ENCODE data around the gene ATP6V0A4.

The ATP6V0A4 gene

GRCh38 chr7:138666385-138666784 is 131.6 kb downstream of the ATP6V0A4 start:
- Histone ChIP-seq H3K79me2 (ENCODE audit: insufficient read depth, low read length) (no peaks in the 10 kb centered on the region), H3K9me3 (ENCODE audit: insufficient read depth, low read length) (no peaks in the 10 kb centered on the region), H4K20me1 (ENCODE audit: low read depth, low read length) (no peaks in the 10 kb centered on the region), H3K4me2 (ENCODE audit: low read depth, low read length, poor library complexity, severe bottlenecking) (no peak overlapping the region), H3K27ac (ENCODE audit: low read depth, low read length) (no peak overlapping the region), H2AFZ (ENCODE audit: low read depth, low read length, severe bottlenecking) (no peak overlapping the region), H3K27me3 (ENCODE audit: low read length) (no peaks in the 10 kb centered on the region), H3K9ac (ENCODE audit: low read length) (no peak overlapping the region), H3K4me3 (ENCODE audit: insufficient read depth, low read length, poor library complexity, severe bottlenecking) (no peak overlapping the region), H3K9me2 (replicated peaks; ENCODE audit: insufficient read depth, low read length) (no peaks in the 10 kb centered on the region), H3F3A (ENCODE audit: insufficient read depth) (no peaks in the 10 kb centered on the region), H3K36me3 (ENCODE audit: low read length) (no peaks in the 10 kb centered on the region)
- no peak for TF ChIP-seq CTCF (IDR thresholded peaks at IDR 0.05; ENCODE audit: insufficient read depth, low read length, poor library complexity, severe bottlenecking)
- TF ChIP-seq EZH2phosphoT487 (conservative IDR thresholded peaks at IDR 0.05; ENCODE audit: low read length): no peak

GRCh38 chr7:138665669-138666140 is 132.3 kb downstream of the ATP6V0A4 start:
- Histone ChIP-seq H3K36me3 (ENCODE audit: low read length) (no peaks in the 10 kb centered on the region), H3K27ac (ENCODE audit: low read depth, low read length) (no peak overlapping the region), H3F3A (ENCODE audit: insufficient read depth) (no peaks in the 10 kb centered on the region), H2AFZ (ENCODE audit: low read depth, low read length, severe bottlenecking) (no peak overlapping the region), H3K9ac (ENCODE audit: low read length) (no peak overlapping the region), H3K4me3 (ENCODE audit: insufficient read depth, low read length, poor library complexity, severe bottlenecking) (no peak overlapping the region), H3K9me3 (ENCODE audit: insufficient read depth, low read length) (no peaks in the 10 kb centered on the region), H3K4me2 (ENCODE audit: low read depth, low read length, poor library complexity, severe bottlenecking) (no peak overlapping the region), H3K27me3 (ENCODE audit: low read length) (no peaks in the 10 kb centered on the region), H3K9me2 (replicated peaks; ENCODE audit: insufficient read depth, low read length) (no peaks in the 10 kb centered on the region), H3K79me2 (ENCODE audit: insufficient read depth, low read length) (no peaks in the 10 kb centered on the region), H4K20me1 (ENCODE audit: low read depth, low read length) (no peaks in the 10 kb centered on the region)
- TF ChIP-seq CTCF (IDR thresholded peaks at IDR 0.05; ENCODE audit: insufficient read depth, low read length, poor library complexity, severe bottlenecking) (no peak), EZH2phosphoT487 (conservative IDR thresholded peaks at IDR 0.05; ENCODE audit: low read length) (no peak)

- Histone ChIP-seq H3K79me2 (ENCODE audit: insufficient read depth, low read length) (no peaks in the 10 kb centered on the region), H4K20me1 (ENCODE audit: low read depth, low read length) (no peaks in the 10 kb centered on the region), H3K9me3 (ENCODE audit: insufficient read depth, low read length) (no peaks in the 10 kb centered on the region), H3F3A (ENCODE audit: insufficient read depth) (no peaks in the 10 kb centered on the region), H3K4me3 (ENCODE audit: insufficient read depth, low read length, poor library complexity, severe bottlenecking) (no peak overlapping the region), H3K27me3 (ENCODE audit: low read length) (no peaks in the 10 kb centered on the region), H3K9ac (ENCODE audit: low read length) (no peak overlapping the region), H3K9me2 (replicated peaks; ENCODE audit: insufficient read depth, low read length) (no peaks in the 10 kb centered on the region), H3K4me2 (ENCODE audit: low read depth, low read length, poor library complexity, severe bottlenecking) (no peak overlapping the region), H3K36me3 (ENCODE audit: low read length) (no peaks in the 10 kb centered on the region), H2AFZ (ENCODE audit: low read depth, low read length, severe bottlenecking) (no peak overlapping the region), H3K27ac (ENCODE audit: low read depth, low read length) (no peak overlapping the region)
- TF ChIP-seq CTCF (IDR thresholded peaks at IDR 0.05; ENCODE audit: insufficient read depth, low read length, poor library complexity, severe bottlenecking) (no peak), EZH2phosphoT487 (conservative IDR thresholded peaks at IDR 0.05; ENCODE audit: low read length) (no peak)
Observed at GRCh38 chr7:138665249-138665648, 132.7 kb downstream of the ATP6V0A4 start.
